Endothelial cell of umbilical vein (primary cell): ENCODE data around the gene CSNK1G3. TPM values are rescaled to one million over a fixed set of nuclear protein-coding genes. Genes with fewer than 3 reads are reported as not detected.

Experiments used
- BruUV-seq: library from RNA; stranded (reverse); fragments of 400-500 nt; replicated peaks from 2 replicates; lab custom pipeline; 2021; lab: Mats Ljungman, UMichigan
- CTCF ChIA-PET: fragments of 300-600, 350-600 bp; sonication (Branson Sonifier 250); formaldehyde crosslinking; loops from one replicate; lab custom pipeline; 2021; ENCODE audit warnings: antibody characterized with exemption, inconsistent platforms; lab: Charles Lee
- POLR2A ChIA-PET: fragments of 300-600, 350-600 bp; sonication (Branson Sonifier 250); formaldehyde crosslinking; loops from one replicate; lab custom pipeline; 2021; ENCODE audit warnings: antibody characterized with exemption, inconsistent platforms; lab: Charles Lee
- DNase-seq: peaks from one replicate; pipeline ENCODE4 v3.0.0-alpha.2; 2011; ENCODE audit warnings: low read depth, low spot score
- FAIRE-seq: peaks from 2 replicates; lab custom pipeline; 2011; peaks lifted over from hg19 to GRCh38; lab: Jason Lieb, UNC
- H2AFZ ChIP-seq: 2 replicates; pipeline ENCODE4 v1.6.0; 2012; ENCODE audit warnings: low read depth, low read length, control low read depth, inconsistent platforms
- H3K27ac ChIP-seq: 2 replicates; pipeline ENCODE4 v1.5.1; 2011; ENCODE audit warnings: low read depth, mild to moderate bottlenecking, control low read depth, low read length, moderate library complexity; ENCODE audit not compliant: insufficient read depth
- H3K27me3 ChIP-seq, 2 experiments: 2 replicates each; pipeline versions ENCODE4 v1.6.0 to v1.6.1; 2011; ENCODE audit warnings: low read length in 2 of 2, mixed read lengths in 1 of 2; ENCODE audit not compliant: control insufficient read depth in 2 of 2, insufficient read depth in 2 of 2
- H3K36me3 ChIP-seq, 2 experiments: 2 replicates in 1 of 2; 3 replicates in 1 of 2; pipeline ENCODE4 v1.5.1; 2011; ENCODE audit warnings: low read length in 2 of 2, mild to moderate bottlenecking in 1 of 2, moderate library complexity in 1 of 2; ENCODE audit not compliant: control insufficient read depth in 2 of 2, insufficient read depth in 2 of 2; ENCODE audit errors: extremely low read depth in 1 of 2
- H3K4me1 ChIP-seq: 3 replicates; pipeline ENCODE4 v1.5.1; 2011; ENCODE audit warnings: mild to moderate bottlenecking, low read length; ENCODE audit not compliant: control insufficient read depth, insufficient read depth; ENCODE audit errors: extremely low read depth
- H3K4me2 ChIP-seq: 2 replicates; pipeline ENCODE4 v1.6.1; 2011; ENCODE audit warnings: low read length, control low read depth, mixed read lengths; ENCODE audit not compliant: insufficient read depth
- H3K4me3 ChIP-seq, 3 experiments: fragments of 200-600 bp in 1 of 3; sonication (generic), shearing (Covaris generic) in 1 of 3; replicated peaks in 1 of 3; 2 replicates each; pipeline ENCODE4 v1.5.1; 2011 to 2016; ENCODE audit warnings: control low read depth in 3 of 3, low read length in 3 of 3, mild to moderate bottlenecking in 2 of 3, inconsistent platforms in 1 of 3, low read depth in 1 of 3, moderate library complexity in 1 of 3; ENCODE audit not compliant: insufficient read depth in 1 of 3
- H3K79me2 ChIP-seq: 2 replicates; pipeline ENCODE4 v1.6.0; 2012; ENCODE audit warnings: low read length, inconsistent platforms; ENCODE audit not compliant: control insufficient read depth, insufficient read depth
- H3K9ac ChIP-seq: replicated peaks from 2 replicates; pipeline ENCODE3; 2011; ENCODE audit warnings: low read length, control low read depth; ENCODE audit not compliant: insufficient read depth; ENCODE audit errors: extremely low read depth
- H3K9me1 ChIP-seq: replicated peaks from 3 replicates; pipeline ENCODE4 v1.6.0; 2011; ENCODE audit warnings: mild to moderate bottlenecking, low read length; ENCODE audit not compliant: control insufficient read depth, insufficient read depth; ENCODE audit errors: extremely low read depth
- H3K9me3 ChIP-seq: replicated peaks from 2 replicates; pipeline ENCODE4 v1.5.1; 2012; ENCODE audit warnings: low read length, inconsistent platforms; ENCODE audit not compliant: control insufficient read depth, insufficient read depth
- H4K20me1 ChIP-seq: replicated peaks from 2 replicates; pipeline ENCODE3; 2011; ENCODE audit warnings: mild to moderate bottlenecking, low read length; ENCODE audit not compliant: control insufficient read depth, insufficient read depth; ENCODE audit errors: extremely low read depth
- CTCF ChIP-seq, 2 donors: IDR thresholded peaks; 1 replicate in 1 of 2; 2 replicates in 1 of 2; pipeline ENCODE4 v1.5.1; 2011; ENCODE audit warnings: low read length in 2 of 2, mild to moderate bottlenecking in 2 of 2, moderate library complexity in 2 of 2, control low read depth in 1 of 2, inconsistent platforms in 1 of 2, low read depth in 1 of 2; ENCODE audit not compliant: insufficient read depth in 1 of 2; ENCODE audit errors: extremely low read depth in 1 of 2
- EZH2 ChIP-seq: IDR thresholded peaks from 2 replicates; pipeline ENCODE4 v1.6.1; 2012; ENCODE audit warnings: borderline replicate concordance, low read depth, mild to moderate bottlenecking, moderate library complexity, low read length, inconsistent platforms; ENCODE audit not compliant: severe bottlenecking
- GATA2 ChIP-seq: IDR thresholded peaks from 2 replicates; pipeline ENCODE4 v1.7.0; 2011; ENCODE audit warnings: low read depth, mild to moderate bottlenecking, moderate library complexity, mixed read lengths, low read length; ENCODE audit not compliant: insufficient read length, insufficient read depth
- JUN ChIP-seq: IDR thresholded peaks from 2 replicates; pipeline ENCODE4 v1.6.1; 2011; ENCODE audit warnings: borderline replicate concordance, low read depth; ENCODE audit not compliant: insufficient read length, insufficient read depth
- MAX ChIP-seq: IDR thresholded peaks from 2 replicates; pipeline ENCODE4 v1.6.1; 2011; ENCODE audit not compliant: insufficient read depth, insufficient read length
- POLR2A ChIP-seq: IDR thresholded peaks from 2 replicates; pipeline ENCODE4 v1.6.1; 2012; ENCODE audit warnings: low read depth, mild to moderate bottlenecking, control low read depth, low read length
- POLR2AphosphoS5 ChIP-seq: IDR thresholded peaks from 2 replicates; pipeline ENCODE4 v1.6.1; 2012; ENCODE audit warnings: low read depth, mild to moderate bottlenecking, control low read depth, low read length, moderate library complexity; ENCODE audit not compliant: insufficient read depth
- dilution Hi-C: fragments of 300-500 bp; cut with MboI; formaldehyde crosslinking; loops from one replicate; pipeline ENCODE4 v1.15.0; 2019; ENCODE audit warnings: low sequenced_read_pairs; ENCODE audit not compliant: extremely low pct_ligation_motif_present
- intact Hi-C: fragments of 100-400 bp; cut with micrococcal nuclease; formaldehyde crosslinking; loops from one replicate; pipeline ENCODE4 v1.10.0; 2022
- polyA plus RNA-seq, 4 experiments: library from polyadenylated mRNA; depleted of rRNA in 3 of 4; stranded (reverse) in 3 of 4; unstranded in 1 of 4; fragments of >200 nt; gene quantifications; 2 replicates each; pipeline versions ENCODE4 v1.2.1 to v1.2.3, GENCODE V29; 2011 to 2012; ENCODE audit warnings: missing spikeins in 1 of 4
- total RNA-seq: library from RNA; stranded (reverse); gene quantifications from 2 replicates; pipeline ENCODE4 v1.2.3, GENCODE V29; 2021

The CSNK1G3 gene
- total and polyA plus RNA-seq, 2 donors (not counting 3 experiments of a cell fraction or from before 2014, with no cell fraction given), result 10.4 to 35.9 TPM

- Histone ChIP-seq H4K20me1 (no peaks in the 10 kb centered on the region), H3K27ac (no peak overlapping the region), H3K4me2 (no peak overlapping the region), H3K4me3 (no peak overlapping the region), H3K36me3 (no peaks in the 10 kb centered on the region), H3K9ac (no peak overlapping the region), H3K27me3 (no peaks in the 10 kb centered on the region), H3K9me3 (peaks cover 3% of the 10 kb centered on the region), H3K4me1 (no peaks in the 10 kb centered on the region), H3K79me2 (no peaks in the 10 kb centered on the region), H2AFZ (no peak overlapping the region), H3K9me1 (no peaks in the 10 kb centered on the region)
- intact Hi-C loops, result no loop called here
- no peak for TF ChIP-seq JUN
- no peak for TF ChIP-seq EZH2
- TF ChIP-seq GATA2, result no peak
- TF ChIP-seq POLR2AphosphoS5, result no peak
- TF ChIP-seq CTCF (IDR thresholded peaks at IDR 0.05; ENCODE audit: extremely low read depth in 1 of 2, insufficient read depth in 1 of 2, low read depth in 1 of 2, low read length in 2 of 2), result no peak
- TF ChIP-seq POLR2A, result no peak
- TF ChIP-seq MAX, result no peak
- ChIA-PET POLR2A (no interaction called here), CTCF (no interaction called here)
- dilution Hi-C loops, result no loop called here
- FAIRE-seq (no peak), DNase-seq (no peak)
- no TSS peak for BruUV-seq
These were observed 114.1 kb downstream of the CSNK1G3 start for GRCh38 chr5:123626051-123626450.
